Right lung (tissue), 5 donors: ENCODE results near the gene CREBBP. TPM values are rescaled to one million over a fixed set of nuclear protein-coding genes. Genes with fewer than 3 reads are reported as not detected.

ENCODE experiments used
- DNase-seq, 2 donors: peaks; one replicate each; pipeline ENCODE4 v3.0.0-alpha.2; 2013
- polyA plus RNA-seq, 5 donors: library from polyadenylated mRNA; unstranded; fragments of 120-200 nt; gene quantifications; one replicate each; pipeline versions ENCODE4 v1.2.1 to v1.2.3, GENCODE V29; 2013; ENCODE audit warnings: inconsistent platforms in 1 of 5, low replicate concordance in 1 of 5; ENCODE audit not compliant: insufficient read length in 5 of 5, insufficient read depth in 1 of 5

The CREBBP gene
- polyA plus RNA-seq, 5 donors: 69.4 to 103 (median 87.6) TPM

DNA sequence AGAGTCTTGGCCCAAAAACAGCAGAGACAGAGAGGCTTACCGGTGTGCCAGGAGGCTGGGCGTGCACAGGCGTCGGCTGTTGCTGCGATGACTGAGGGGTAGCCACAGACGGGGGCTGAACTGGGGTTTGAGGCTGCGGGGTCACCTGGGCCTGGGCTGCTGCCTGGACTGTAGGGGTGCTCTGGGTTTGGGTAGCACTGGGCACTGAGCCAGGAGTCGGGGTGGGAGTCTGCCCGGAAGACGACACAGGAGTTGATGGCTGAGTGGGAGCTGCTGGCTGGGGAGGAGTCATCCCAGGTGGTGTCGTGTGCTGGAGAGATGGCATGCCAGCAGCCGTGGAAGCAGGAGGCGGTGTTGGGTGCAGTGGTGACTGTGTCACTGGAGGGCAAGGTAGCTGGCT, 110.0 kb downstream of the CREBBP start:
- no peak for DNase-seq

DNA sequence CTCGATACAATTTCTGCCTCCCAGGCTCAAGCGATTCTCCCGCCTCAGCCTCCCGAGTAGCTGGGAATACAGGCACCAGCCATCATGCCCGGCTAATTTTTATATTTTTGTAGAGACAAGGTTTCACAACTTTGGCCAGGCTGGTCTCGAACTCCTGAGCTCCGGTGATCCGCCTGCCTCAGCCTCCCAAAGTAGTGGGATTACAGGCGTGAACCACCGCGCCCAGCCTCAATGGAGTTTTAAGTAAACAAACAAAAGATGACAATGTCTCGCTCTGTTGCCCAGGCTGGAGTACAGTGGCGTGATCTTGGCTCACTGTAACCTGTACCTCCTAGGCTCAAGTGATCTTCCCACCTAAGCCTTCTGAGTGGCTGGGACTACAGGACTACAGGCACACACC, 110.6 kb downstream of the CREBBP start:
- no peak for DNase-seq

DNA sequence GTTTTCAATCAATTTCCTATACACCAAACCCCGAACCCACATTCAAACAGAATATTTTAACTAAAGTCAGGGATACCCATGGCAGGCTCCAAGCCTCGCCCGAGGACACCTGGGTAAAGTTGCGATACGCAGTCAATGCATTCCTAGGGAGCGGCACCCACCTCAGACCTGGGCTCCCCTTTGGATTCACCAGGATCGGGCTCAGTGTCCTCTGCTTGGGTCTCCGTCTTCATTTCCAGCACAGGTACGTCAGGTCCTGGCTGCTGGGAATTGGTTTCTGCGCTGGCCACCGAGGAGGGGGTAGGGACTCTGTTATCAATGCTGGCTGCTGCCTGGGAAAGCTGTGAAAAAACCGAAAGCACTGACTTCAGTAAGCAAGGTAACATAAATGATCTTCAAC, 111.5 kb downstream of the CREBBP start:
- no peak for DNase-seq

DNA sequence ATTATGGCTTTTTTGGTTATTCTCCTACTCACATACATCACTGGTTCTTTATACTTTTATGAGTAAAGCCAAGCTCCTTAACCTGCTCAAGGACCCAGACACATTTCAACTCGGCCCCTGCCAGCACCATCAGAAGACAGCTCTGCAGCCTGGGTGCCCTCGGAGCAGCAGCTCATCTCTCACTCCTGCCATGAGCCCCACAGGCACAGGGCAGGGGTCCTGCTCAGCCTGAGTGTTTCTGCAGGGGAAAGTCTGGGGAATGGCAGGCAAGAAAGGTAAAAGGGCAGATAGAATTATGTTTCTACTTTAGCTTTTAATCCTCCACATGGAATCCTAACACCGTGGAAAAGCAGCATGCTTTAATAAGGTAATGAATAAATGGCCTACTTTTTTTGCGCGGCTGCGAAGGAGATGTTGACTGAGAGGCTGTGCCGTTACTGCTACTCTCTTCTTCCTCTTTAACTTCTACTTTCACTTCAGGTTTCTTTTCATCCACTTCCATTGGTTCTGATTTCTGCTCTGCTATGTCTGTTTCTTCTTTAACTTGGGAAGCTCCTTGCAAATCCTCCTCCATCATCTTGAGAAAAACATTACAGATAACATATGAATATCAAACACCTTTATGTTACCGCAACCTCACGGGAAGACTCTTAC, 113.1 kb downstream of the CREBBP start:
- DNase-seq: no peak

DNA sequence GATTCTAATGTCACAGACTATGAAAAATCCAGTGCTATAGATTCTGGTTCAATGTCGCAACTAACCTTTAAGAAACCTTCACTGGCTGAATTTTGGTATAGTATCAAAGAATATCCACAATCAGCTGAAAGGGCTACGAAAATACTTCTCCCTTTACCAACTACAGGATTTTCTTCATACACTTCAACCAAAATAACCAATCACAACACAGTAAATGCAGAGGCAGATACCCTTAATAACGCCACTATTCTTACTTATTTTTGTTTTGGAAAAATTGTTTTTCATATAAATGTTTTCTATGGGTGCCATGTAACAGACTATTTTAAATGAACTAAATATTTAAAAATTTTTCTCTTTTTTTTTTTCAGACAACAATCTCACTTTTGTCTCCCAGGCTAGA, 114.3 kb downstream of the CREBBP start:
- DNase-seq: no peak

DNA sequence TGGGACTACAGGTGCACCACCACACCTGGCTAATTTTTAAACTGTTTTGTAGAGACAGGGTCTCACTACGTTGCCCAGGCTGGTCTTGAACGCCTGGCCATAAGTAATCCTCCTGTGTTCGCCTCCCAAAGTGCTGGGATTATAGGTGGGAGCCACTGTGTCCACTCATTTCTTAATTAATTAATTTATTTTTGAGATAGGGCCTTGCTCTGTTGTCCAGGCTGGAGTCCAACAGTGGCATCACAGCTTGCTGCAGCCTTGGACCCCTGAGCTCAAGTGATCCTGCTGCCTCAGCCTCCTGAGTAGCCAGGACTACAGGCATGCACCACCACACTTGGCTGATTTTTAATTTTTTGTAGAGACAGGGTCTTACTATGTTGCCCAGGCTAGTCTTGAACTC, 116.1 kb downstream of the CREBBP start:
- no peak for DNase-seq

DNA sequence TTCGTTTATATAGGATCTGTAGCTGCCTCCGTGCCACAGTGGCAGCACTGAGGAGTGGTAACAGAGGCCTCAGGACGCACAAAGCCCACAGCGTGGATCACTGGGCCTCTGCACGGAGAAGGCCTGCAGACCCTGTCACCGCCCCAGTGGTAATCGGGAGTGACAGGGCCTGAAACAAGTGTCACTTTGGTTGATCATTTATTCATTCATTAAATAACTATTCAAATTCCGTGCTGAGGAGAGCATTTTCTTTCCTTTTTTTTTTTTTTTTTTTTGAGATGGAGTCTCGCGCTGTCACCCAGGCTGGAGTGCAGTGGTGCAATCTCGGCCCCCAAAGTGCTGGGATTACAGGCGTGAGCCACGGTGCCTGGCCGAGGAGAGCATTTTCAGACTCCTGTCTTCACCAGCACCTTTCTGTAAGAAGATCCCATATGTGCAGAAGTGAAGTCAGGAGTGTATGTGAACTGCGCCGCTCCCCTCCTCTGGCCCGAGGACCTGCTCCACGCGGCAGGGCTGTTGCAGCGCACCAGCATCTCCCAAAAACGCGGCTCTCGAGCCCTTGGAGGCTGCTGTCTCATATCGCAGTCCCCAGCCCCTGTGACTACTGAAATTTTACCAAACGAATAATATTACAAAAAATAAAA, 118.3 kb downstream of the CREBBP start:
- DNase-seq: no peak

DNA sequence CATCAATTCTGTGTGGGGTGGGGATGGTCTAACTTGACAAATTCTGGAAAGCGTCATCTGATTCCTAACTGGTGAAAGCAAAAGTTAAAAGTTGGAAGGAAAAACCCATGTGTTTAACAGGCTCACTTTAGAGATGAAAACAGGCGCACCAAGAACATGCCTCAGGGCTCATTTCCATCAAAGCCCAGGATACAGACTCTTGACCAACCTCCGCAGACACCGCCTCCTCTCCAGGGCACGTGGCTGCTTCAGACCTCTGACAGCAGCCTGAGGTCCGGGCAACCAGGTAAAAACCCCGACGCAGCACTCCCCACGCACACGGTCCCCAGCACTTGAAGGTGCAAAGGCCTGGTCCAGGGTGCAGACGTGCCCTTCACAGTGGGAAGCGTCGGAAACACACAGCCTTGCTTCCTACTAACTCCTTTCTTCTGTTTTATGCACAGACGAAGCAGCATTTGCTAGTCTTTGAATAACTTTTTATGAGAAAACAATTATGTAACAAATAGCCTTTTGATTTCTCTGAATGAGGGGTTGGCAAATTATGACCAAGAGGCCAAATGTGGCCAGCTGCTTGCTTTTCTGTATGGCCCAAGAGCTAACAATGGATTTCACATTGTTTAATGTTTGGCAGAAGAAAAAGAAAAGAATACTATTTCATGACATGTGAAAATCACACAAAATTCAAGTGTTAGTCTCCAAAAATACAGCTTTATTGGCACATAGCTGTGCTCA, 119.0 kb downstream of the CREBBP start:
- no peak for DNase-seq

DNA sequence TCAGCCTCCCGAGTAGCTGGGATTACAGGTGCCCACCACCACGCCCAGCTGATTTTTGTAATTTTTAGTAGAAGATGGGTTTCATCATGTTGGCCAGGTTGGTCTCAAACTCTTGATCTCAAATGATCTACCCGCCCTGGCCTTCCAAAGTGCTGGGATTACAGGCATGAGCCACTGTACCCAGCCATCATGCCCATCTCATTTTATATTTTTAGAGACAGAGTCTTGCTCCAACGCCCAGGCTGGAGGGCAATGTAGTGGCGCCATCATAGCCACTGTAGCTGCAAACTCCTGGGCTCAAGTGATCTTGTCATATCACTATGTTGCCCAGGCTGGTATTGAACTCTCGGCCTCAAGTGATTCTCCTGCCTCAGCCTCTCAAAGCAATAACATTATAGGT, 120.0 kb downstream of the CREBBP start:
- DNase-seq: no peak

DNA sequence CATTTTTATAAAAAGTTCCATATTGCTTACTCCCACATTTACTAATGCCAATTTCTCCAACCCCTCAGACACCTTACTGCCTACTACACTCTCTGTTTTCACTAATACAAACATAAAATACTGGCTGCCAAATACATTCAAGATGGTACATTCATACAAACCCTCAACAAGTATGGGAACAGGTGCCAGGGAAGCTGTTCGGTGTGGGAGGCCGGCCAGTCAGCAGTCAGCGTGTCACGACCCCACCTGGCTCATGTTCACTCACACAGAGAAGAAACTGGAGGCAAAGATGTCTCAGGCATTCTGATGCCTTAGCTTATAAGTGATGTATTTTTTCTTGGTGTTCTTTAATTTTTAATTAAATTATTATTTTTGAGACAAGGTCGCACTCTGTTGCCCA, 120.8 kb downstream of the CREBBP start:
- no peak for DNase-seq

DNA sequence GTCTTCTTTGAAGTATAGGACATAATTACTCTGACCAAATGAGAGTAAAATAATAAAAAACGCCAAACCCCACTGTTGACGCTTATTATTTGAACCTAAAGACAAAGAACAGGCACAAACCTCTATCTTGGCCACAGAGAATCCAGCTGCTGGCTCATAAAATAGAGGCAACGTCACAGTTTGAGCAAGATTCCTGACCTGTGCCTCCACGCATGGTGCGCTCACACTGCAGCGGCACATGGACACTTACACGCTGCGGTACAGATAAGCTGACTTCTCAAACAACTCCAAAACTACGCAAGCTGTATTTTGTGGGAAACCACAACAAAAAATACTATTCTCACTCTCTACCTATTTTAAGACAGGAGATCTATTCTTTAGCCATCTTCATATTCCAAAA, 124.4 kb downstream of the CREBBP start:
- no peak for DNase-seq

DNA sequence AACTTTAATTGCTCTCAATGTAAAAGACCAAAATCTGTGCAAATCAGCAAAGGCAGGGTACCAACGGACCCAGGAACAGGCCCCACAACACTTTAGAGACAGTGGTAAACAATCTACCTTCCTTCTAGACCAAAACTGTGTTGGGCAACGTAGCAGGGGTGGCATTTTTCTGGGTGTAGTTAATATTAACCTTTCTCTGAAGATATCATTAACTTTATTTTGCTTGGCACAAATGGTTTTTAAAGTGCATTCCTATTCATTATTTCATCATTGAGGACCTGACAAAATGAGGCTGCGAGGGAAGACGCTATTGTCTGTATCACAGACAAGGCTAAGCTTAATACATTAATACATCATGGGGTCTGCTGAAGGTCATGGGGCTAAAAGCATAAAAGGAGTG, 125.3 kb downstream of the CREBBP start:
- no peak for DNase-seq

DNA sequence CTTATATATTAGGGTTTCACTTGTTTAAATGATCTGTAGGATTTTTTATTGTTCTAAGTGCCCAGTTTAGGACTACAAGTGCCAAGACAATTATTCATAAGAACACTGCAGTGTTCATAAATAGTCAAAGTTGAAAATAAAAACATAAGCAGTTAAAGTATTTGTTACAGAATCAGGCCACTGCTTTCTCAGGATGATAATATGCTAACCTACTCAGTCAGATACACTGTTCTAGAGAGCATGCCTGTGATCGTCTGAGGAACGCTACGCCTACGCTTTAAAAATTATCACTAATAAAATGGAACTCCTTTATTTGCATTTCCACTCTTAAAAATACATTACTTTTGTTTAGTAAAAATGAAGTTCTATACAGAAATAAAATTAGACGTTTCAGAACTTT, 125.7 kb downstream of the CREBBP start:
- no peak for DNase-seq

DNA sequence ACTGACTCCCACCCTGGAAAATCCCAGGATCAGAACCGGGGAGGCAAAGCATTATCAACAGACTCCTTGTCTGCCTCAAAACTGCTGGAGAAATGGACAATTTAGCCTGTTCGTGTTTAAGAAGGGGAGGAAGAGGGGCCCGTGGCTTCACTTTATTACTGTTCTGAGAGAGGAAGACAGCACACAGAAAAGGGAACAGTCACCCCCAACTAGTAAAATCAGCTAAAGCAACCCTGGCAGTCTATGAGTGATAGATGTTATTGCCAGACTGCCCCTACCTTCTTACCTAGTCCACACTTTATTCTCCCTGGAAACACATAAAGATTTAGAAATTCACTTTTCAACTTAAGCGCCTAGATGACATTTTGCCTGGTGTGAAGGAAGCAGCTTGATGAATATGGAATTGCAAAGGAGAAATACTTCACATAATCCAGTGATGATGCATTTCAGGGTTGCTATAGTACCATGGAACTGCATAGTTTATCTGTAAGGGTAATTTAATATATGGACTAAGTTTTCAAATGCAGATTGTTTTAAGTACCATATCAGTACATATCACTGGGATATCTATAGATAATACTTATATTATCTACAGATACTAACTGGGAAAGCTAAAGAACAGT, 126.3 kb downstream of the CREBBP start:
- no peak for DNase-seq

DNA sequence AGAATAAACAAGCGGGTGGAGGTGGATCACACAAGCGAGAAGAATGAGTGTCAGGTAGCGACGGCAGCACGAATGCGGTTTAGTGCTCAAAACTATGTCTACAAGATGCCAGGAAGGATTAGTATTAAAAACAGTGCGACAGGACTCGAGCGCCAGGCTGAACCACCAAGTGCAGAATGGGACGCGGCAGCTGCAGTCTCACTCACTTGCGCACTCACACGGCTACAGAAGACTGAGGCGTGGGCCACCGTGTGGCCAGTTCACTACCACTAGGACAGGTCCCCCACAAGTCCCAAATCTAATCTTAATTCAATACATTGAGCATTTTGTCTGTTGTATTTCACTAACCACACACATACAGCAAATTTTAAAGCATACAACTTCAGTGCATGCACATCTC, 127.5 kb downstream of the CREBBP start:
- DNase-seq: no peak

DNA sequence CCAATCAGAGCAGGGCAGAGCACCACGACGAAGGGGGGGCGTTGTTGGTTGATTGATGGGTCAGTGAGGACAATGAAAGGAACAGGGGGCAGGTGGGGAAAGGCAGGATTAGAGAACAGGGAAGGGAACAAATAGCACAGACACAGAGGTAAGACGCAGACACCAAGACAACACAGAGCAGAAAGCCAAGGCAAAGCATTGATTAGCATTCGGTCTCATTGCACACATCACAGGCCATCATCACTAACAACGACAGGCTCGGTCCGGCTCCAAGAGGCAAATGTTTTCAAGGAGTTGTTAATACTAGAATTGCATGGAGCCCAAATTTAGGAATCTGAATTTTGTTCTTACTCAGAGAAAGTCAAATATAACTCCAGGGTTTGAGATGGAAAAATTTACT, 128.6 kb downstream of the CREBBP start:
- no peak for DNase-seq

DNA sequence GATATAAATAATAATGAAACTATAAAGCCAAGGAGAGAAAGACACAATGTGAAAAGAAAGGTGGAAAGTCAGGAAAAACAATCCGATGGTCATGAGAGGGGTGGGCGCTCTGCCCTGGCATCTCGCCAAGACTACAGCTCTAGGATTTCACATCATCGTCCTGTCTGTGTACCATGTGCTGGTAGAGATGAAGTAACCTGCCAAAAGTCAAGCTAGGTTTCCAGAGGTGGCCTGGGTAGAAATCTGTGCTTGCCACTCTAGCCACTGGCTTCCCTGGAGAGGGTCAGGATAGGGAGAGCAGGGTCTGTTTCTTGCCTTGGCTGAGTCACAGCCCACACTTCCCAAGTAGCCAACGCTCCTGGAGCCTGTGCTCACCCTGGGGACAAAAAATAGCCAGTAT, 132.2 kb downstream of the CREBBP start:
- no peak for DNase-seq

DNA sequence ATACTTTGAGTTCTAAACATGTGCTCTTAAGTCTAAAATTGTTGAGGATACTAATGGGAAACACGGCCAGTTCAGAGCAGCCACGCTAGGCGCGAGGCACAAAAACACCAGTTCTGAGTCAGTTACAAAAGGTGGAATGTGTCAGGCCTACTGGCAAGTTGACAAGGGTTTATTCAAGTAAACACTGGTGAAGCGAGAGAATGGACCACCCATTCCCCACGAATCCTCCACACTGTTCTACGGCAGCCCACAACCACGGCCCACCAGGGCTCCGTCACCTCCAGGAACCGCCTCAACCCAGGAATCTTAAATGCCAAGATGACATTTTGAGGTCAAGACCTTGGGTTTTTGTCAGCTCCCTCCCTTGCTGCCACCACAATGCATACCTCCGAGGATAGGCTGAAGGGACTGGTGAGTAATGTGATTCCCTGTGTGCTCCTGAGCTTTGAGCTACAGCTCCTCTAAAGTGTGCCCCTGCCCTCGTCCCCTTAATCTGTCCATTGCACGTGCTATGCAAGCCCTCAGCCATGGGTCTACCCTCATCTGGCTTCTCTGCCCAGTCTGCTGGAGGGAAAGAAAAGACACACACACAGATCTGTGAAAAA, 134.7 kb downstream of the CREBBP start:
- DNase-seq: no peak

DNA sequence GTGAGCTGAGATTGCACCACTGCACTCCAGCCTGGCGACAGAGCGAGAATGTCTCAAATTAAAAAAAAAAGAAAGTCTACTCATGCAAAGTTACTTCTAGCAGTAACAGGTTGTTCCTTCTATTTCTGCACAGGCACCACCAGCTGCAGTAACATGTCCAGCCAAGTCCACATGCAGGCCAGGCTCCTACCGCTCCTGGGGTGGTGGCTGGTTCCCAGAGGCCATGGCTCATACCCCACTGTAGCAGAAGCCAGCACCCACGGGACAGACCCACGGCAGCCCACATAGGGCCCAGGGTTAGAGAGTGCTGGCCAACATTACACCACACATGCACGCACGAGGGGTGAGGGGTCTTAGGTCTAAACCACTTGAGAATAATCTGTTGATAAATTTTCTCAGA, 136.5 kb downstream of the CREBBP start:
- no peak for DNase-seq

DNA sequence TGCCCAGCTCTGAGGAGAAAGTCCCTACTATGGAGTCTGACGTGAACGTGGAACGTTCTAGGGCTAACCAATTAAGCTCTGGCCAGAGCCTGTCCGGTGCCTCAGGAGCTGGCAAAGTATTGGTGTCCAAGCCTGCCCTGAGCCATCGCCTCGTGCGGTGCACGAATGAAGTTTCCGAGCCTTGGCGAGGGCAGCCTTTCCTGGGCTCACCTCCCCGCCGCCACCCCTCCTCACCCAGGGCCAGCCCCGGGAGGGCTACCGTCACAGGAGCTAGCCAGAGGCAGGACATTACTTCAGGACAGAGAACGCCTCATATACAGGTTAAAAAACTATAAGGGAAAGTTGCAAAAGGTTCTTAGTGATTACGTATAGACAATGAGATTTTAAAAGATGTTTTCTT, 139.6 kb downstream of the CREBBP start:
- DNase-seq: no peak

DNA sequence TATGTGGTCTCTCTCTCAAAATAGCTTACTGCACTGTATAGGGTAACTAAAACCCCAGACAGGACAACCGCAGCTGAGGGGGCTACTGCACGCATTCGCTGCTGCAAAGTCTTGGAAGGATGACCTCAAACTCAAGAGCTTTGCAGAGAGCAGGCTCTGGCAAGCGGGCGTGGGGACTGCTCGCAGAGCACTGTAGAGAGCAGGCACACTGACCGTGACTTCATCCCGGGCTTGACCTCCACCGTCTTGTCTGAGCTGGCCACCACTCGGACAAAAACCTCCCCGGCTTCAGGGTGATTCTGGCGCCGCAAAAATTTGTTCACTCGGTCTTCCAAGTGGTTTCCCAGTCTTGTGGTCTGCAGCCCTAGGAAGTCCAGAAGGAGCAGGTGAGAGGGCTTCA, 140.3 kb downstream of the CREBBP start:
- DNase-seq: no peak

DNA sequence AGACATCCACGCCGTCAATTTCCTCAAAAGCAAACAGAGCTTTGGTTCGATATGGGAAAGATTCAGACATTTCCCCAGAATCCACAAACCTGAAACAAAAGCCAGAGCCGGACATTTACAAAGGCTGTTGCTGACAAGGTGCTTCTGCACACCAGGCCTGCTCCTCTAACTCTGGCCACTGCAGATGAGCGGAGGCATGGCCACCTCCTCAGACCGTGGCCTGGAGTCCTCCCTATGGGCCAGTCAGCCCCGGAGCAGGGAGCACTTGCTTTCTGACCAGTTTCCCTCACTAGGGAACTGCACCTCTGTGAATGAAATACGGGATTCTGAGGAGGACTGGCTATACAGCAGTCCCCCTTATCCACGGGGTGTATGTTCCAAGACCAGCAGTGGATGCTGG, 140.9 kb downstream of the CREBBP start:
- no peak for DNase-seq

DNA sequence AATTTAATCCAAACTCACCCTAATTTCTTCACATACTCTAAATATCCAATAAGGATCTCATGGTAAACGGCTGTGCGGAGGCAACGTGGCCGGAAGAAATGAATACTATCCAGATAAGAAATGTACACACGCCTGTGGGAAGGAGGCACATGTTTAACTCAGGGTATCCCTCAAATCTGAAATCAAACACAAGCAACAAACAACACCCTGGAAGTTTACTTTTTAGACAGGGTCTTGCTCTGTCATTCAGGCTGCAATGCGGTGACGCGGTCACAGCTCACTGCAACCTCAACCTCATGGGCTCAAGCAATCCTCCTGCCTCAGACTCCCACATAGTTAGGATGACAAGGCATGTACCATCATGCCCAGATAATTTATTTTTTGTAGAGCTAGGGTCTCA, 142.0 kb downstream of the CREBBP start:
- DNase-seq: no peak
